Measurements from ENCODE around the gene MPEG1.

The MPEG1 gene

DNA sequence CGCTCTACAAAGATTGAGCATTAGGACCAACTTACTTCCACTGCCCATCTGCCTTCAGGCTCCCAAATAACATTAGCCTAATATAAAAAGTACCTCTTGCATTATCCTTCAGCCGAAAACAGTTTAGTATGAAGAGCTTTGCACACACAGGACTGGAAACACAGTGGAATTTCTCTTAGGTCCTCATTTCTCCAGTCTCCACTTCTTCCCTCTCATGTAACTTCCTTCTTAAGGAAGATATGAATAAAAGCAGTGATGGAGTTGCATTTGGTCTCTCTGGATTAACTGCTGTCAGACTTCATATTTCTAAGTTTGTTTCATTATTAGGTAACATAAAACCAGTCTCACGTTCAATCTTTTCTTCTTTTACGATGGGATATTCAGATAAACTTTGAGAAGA lies 5.6 kb upstream of the MPEG1 start:
- DNase-seq: no peak

DNA sequence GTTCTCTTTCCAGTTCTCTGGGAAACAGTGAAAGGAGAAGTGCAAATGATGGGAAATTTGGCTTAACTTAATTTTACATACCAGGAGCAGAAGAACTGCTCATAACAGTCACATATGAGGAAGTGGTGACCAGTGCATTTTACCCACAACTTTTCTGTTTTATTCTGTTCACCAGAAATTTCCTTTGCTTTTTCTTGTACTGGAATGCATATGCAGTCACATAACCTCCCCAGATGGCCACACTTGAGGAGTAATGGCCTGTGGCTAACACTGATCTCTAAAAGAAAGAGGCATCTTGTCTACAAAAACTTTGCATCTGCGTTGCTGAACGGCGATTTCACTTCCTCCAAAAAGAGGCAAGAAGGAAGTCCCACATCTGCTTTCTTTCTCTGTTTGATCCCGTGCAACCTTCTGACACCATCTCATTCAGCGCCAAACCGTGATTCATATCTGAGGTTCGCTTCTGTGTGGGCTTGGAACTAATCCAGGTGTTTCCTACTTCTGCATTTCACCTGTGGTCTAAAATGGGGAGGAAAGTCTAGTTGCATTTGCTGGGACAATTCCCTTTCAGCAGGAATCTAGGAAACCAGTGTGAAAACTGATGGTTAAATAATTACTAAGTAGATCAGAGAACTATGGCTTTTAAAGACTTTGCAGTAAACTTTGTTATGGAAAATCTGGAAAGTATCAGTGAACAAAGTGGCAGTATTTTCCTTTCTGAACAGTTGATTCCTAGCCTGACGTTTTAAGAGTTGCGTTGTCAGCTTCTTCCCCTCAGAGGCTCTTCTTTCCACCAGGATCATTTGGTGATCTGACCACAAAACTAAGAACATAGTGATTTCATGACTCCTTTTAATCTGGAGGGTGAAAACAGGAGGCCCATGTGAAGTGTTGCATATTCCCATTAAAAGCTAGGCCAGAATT lies 4.2 kb upstream of the MPEG1 start:
- no peak for DNase-seq

DNA sequence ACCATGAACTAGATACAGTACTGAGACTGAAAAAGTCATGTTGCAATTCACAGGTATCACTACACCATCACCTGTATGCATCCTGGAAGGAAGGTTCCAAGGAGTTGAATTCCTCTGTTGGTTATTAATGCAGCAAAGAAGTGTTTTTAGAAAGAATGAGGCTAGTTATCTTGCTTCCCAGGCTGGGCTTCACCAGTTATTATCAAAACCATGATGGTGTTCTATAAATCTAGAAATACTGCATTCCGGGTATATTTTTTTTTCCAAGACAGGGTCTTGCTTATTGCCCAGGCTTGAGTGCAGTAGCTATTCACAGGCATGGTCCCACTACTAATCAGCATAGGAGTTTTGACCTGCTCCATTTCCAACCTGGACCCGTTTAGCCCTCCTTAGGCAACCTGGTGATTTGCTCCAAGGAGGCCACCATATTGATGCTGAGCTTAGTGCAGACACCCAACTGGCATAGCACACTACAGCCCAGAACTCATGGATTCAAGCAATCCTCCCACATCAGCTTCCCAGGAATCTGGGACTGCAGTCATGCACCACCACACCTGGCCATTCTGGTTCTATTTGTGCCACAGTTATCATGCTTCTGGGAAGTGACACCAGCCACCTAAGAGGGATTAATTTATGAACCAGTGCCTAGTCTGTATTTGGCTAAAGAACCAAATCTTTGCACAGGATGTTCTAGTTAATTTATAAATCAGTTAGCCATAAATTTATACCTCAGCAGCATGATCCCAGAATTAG lies 1.6 kb upstream of the MPEG1 start:
- no peak for DNase-seq

DNA sequence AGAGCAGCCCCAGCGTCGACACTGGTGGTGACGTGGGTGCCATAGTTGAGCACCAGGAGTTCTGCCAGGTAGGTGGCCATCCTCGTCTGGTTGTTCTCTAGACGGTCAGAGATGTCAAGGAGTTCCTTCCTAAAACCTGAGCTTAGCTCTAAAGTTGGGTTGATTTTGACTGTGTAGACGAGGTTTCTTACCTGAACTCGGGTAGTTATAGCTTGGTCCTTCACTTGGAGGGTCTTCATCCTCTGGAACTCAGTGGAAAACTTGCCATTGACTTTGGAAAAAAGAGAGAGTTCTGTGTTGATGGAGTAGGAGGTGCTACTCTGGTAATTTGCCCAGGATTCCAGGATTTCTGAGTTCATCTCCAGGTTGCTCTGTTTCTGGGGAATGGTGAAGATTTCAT lies 505 bp downstream of the MPEG1 start:
- DNase-seq: no peak

DNA sequence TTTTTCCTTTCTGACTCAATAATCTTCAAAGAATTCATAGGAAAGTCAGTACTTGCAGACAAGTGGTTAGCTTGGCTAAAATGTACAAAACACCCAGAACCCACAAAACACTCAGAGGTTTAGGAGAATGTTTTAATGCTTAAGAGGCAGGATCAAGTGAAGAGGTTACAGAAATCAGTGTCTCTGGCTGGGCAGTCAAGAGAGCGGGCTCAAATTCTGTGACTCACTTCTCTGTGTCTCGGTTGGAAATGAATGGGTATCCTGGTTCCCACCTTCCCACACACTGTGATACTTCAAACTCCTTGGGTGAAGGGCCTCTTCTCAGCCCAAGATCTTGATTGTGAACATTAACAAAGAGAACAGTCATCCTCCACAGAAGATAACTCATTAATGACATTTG lies 3.8 kb downstream of the MPEG1 start:
- no peak for DNase-seq

DNA sequence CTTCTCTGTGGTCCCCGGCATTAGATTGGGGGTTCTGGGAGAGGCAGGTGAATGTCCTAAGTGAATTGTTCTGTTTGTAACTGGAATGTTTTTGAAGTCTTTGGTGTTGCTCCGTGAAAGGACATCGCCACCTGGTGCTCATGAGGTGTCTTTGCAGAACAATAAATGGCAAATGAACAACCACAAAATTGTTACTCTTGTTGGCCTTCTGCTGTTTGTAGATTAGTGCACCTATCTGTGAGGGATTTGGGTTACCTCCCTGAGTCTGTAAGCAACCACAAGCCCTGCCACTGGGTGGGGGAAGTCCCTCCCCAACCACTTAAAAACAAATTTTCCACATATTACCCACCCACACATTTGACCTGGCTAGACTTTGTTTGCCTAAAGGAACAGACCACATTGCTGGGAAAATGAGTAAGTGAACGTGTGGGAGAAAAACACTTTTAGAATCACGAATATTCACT lies 4.7 kb downstream of the MPEG1 start:
- peak in 1 of 2 experiments; percentile 24 for DNase-seq

DNA sequence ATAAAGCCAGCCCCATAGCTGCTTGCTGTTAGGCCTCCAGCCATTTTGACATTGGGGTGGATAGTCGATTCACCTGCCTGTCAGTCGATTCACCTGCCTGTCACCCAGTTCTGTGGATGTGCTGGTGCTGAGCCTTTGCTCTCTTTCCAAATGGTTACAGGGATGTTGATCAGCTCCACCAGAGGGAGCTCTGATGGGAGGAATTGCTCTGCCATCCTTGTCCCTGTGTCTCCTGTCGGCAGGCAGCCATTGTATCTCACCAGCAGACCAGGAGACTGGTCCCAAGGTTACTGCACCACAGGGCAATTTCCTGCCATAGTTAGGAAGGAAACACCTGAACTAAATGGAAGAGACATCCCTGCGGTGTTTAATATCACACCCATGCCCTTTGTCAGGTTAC lies 6.1 kb downstream of the MPEG1 start:
- peak in 1 of 2 experiments; percentile 32 for DNase-seq

DNA sequence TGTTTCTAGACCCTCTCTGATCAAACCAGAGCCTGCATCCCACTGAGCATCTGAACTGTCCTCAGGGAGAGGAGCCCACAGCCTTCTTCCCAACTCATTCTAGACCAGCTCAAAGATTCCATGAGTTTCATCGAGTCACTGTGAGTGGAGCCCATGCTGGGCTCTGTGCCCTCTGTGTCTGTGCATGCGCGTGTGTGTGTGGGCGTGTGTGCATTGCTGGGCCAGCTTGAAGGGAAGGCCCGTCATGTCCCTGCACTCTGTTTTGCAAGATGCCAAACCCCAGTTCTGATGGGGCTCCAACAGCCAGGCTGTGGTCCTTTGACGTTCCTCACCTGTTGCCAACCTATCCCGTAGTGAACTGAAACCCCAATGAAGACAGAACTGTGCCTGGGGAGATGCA lies 7.1 kb downstream of the MPEG1 start:
- DNase-seq: no peak

DNA sequence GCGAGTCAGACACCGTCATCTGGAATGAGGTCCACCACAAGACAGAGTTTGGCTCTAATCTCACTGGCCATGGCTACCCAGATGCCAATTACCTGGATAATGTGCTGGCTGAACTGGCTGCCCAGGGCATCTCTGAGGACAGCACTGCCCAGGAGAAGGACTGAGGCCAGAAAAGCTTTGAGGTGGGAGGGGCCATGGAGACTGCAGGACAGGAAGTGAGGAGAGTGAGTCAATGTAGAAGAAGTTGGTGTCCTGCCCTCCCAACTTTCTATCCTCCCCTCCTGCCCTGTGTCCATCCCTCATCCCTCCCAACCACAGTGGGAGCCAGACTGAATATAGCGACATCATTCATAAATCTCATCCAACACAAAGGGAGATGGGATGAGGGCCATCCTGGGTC lies 8.0 kb downstream of the MPEG1 start:
- no peak for DNase-seq

DNA sequence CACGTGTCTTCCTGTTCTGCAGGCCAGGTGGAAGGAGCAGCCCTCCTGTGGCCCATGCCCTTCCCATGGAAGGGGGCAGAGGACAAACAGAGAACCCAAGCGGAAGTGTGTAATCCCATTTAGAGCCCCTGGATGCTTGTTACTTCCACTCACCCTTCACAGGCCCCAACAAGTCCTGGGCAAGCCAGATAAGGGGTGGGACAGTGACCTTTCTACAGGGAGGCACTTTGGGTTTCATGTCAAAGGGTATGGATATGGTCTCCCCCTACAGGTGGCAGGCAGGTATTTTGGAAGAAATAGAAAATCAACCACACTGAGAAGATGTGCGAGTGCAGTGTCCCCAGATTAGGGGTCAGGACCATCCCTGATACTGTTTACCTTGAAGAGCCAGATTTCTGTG lies 11.4 kb downstream of the MPEG1 start:
- no peak for DNase-seq

DNA sequence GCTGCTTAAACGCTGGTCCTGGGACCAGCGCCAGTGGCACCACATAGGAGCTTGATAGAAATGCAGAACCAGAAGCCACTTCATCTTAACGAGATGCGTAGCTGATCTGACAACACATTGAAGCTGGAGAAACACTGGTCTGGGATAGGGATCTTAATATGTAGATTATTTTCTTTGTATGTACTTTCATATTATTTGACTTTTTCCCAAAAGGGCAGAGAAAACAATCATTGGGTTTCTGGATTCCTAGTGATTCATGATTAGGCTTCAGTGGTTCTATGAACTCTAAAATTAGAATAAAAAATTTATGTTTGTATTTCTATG lies 12.3 kb downstream of the MPEG1 start:
- no peak for DNase-seq

DNA sequence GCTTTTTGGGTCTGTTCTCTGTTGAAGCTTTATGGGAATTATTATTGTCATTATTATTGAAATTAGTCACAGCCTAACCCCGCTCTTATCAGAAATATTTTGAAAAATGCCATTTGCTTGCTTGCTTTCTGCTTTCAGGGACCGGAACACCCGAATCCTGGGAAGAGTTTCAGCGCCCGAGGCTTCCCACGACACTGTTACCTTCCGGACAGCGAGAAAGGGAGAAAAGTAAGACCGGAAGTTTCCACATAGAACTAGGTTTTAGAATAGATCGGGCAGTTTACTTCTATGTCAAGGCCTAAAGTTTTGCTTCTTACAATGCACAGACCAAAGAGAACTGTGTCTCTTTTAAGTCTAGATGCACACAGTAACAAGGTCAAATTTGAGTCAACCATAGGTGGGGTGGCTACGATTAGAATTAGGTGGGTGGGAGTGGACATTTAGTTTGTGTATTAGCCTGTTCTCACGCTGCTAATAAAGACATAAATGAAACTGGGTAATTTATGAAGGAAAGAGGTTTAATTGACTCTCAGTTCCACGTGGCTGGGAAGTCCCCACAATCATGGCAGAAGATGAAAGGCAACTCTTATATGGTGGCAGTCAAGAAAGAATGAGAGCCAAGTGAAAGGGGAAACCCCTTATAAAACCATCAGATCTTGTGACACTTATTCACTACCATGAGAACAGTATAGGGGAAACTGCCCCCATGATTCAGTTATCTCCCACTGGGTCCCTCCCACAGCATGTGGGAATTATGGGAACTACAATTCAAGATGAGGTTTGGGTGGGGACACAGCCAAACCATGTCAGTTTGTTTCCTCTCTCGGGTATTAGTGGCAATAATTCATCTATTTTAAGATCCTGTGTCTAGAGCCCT lies 12.9 kb downstream of the MPEG1 start:
- no peak for DNase-seq

DNA sequence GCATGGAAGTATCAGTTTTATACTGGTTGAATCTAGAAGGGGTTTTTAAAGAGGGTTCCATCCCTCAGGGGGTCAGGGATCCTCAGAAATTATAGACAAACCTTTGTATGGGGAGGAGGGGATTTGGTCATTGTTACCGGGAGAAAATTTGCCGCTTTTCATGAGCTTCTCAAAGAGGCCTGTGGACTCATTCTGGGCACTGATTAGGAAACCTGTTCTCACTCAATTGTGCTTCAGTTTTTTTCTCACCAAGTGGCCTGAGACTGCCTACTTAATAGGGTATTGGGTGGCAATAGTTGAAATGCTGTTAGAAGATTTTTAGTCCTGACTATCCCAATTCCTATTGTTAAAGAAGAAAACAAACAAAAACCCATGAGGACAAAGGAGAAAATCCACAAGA lies 14.0 kb downstream of the MPEG1 start:
- no peak for DNase-seq

DNA sequence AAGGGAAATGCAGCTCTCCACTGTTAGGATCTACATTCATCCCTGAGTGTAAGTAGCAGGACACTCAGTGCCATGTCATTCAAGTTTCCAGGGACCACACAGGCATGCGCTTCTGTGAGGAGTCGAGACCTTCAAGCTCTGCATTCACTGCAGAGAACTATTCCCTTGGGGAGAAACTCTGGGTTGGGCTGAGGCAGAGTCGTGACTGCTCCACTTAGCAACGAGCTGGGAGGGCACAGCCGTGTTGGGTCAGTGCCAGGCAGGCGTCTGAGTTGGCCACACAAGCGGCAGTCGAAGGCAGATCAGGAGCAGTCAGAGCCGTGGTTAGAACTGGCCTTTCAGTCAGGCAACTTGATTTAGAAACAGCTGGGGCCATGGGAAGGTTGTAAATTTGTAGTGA lies 14.7 kb downstream of the MPEG1 start:
- no peak for DNase-seq

DNA sequence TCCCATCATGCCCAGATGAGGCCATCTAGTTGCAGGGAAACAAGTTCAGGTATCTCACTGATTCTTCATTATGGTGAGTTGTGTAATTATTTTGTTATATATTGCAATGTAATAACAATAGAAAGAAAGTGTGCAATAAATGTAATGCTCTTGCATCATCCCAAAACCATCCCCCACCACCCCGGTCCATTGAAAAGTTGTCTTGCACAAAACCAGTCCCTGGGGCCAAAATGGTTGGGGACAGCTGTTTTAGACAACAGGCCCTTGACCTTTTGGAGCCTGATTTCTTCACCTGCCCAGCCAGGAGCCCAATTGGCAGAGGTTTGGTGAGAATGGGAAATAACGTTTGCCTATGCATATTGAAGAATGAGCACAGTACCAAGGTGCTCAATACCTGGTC lies 15.9 kb downstream of the MPEG1 start:
- no peak for DNase-seq

DNA sequence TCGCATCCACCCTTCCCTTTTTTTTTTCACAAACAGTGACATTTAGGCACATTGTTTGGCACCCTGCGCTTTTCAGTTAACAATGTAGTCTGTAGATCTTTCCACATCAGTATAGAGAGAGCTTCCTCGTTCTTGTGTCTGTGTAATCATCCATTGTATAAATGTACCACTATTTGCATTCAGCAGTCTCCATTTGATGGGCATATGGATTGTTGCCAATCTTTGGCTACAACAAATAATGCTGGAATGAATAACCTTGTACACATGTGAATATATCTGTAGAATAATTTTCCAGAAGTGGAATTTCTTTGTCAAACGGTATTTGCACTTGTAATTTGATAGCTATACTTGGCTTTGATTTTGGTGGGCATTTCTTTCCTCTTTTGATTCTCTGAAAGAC lies 17.1 kb downstream of the MPEG1 start:
- DNase-seq: no peak

DNA sequence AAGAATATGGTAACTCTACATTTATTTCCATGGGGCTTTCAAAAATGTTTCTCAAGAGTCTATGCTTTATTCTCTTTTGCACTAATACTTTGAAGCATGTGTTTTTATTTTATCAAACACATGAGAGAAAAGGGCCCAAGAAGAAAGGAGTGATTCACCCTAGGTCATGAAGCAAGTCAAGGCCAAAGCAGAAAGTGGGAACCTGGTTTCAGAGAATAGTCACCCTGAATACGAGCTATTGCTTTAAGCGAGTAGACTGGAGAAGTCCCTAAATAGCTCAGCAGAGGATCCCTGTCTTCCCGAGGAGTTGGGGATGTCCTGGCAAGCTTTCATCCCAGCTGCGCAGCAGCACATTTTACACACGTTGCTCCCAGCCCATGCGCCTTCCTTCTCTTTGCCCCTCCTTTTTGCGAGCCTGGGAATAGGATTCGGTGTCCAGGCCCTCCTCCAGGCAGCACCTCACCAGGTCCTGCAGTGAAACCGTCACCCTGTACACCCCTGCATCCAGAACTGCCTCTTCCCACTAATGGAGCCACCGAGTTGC lies 19.1 kb downstream of the MPEG1 start:
- DNase-seq: no peak

DNA sequence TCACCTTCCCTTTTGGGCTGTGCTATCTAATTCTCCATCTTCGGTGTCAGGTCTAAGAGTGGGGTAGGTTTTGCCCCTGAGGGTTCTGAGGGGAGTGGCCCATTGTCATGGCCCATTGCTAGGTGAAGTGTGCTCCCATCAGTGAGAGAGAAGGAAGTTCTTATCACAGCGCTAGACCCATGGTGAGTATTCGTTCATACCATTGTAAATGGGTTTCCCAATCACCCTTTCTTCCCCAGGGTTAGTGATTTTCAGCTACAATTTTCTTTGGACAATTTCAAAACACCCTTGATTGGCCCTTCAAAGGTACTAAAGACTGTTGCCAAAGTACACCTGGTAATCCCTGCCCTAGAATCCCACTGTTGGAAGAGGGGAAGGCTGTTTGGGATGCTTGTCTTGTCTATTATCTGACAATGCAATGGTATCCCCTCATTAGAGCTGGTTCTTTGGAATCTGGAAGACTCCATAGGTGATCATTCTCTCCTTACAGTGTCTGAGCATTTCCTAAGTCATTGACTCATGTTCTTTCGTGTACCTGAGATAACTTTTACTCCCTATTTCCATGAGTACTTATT lies 20.2 kb downstream of the MPEG1 start:
- DNase-seq: no peak

DNA sequence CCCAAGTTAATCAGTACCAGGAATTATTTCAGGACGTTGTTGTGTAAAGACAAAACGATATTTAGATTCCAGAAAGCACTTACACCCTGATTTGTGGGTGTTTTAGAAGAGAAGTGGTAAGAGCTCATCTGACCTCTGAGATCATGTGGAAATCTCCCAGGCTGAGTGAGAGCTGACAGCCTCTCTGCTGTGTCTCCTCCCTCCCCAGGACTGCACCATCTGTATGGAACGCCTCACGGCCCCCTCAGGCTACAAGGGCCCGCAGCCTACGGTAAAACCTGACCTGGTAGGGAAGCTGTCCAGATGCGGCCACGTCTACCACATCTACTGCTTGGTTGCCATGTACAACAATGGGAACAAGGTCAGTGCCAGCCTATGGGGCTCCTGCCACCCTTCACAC lies 20.8 kb downstream of the MPEG1 start:
- no peak for DNase-seq

DNA sequence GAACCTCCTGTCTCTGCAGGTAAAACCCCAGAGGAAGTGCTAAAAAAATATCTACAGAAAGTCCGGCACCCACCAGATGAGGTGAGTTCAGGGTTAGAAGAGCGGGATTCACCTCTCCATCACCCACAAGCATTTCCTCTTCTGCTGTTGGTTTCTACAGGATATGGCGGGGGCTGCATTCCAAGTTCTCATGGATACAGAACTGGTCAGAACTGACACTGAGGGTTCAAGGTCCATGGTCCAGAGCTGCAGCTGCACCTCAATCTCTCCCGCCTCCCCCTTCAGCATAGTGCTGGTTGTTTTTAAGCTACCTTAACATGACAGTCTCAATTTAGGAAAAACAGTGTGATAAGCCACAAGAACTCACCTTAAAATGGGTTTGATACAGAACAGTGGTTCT lies 21.6 kb downstream of the MPEG1 start:
- no peak for DNase-seq

DNA sequence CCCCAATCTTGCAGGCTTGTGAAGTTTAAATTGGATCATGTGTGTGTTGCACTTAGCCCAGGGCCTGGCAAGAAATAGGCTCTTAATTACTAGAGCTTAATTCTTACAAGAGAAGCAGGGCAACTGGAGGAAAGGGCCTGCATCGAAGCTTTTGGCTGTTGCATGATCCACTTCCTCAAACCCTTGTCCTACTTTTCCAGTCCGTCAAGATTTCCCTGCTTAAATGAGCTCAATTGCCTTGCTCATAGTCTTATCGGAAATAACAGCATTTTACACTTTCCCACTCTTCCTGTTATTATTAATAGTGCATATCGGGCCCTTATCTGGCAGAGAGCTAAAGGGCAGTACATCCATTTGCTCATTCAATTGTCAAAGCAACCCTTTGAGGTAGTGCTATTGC lies 22.7 kb downstream of the MPEG1 start:
- DNase-seq: no peak

DNA sequence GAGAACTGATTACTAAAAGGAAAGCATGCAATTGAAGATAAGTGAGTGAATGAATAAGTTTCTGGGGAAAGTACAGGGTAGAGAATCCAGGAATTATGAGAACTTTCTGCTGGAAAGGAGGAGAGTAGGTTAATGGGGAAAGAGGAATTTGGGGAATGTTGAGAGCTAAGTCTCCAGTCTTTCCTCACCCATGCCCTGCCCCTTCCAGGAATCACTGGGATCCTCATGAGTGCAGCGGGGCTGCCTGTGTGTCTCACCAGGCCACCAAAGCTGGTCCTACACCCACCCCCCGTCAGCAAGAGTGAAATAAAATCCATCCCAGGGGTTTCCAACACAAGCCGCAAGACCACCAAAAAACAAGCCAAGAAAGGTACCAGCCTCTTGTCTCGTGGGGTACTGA lies 23.8 kb downstream of the MPEG1 start:
- no peak for DNase-seq

DNA sequence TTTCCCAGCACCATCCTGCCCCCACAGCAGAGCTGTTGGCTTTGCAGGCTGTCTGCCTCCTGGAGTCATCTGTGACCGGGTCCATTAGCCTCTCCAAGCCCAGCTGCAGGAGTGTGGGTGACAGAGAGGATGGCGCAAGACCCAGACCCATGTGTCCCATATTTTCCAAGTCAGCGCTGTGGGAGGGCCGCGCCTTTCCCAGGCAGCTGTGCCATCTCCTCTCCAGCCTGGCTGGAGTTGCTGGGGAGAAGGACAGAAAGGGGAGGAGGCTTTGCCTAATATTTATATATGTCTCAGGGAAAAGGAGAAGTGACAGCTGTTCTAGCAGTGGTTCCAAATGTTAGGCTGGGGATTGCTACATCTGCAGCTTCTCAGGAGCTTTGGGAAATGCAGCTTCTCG lies 25.1 kb downstream of the MPEG1 start:
- DNase-seq: no peak
